KMS-11 (cell line): ENCODE measurements around the gene CFAP52.
"Not testable (repeated sequence)": the region's sequence is repeated elsewhere in the genome, so short reads cannot be mapped to it uniquely, and the experiment has no call there.

Experiments used
- H2AFZ ChIP-seq: fragments of 200-600 bp; sonication (generic); 2 replicates; pipeline ENCODE4 v1.6.1; 2016; ENCODE audit warnings: antibody characterized with exemption, mixed run types, low read depth
- H3K27ac ChIP-seq: fragments of 200-600 bp; sonication (generic); 2 replicates; pipeline ENCODE4 v1.6.1; 2016; ENCODE audit warnings: mild to moderate bottlenecking, mixed run types
- H3K27me3 ChIP-seq: fragments of 200-600 bp; sonication (generic); 2 replicates; pipeline ENCODE4 v1.6.1; 2017; ENCODE audit warnings: mild to moderate bottlenecking, low read depth, mixed run types, moderate library complexity; ENCODE audit not compliant: insufficient read depth
- H3K36me3 ChIP-seq: fragments of 200-600 bp; sonication (generic); 2 replicates; pipeline ENCODE4 v1.6.1; 2017; ENCODE audit warnings: mild to moderate bottlenecking, mixed run types; ENCODE audit not compliant: insufficient read depth
- H3K4me1 ChIP-seq: fragments of 200-600 bp; sonication (generic); 2 replicates; pipeline ENCODE4 v1.6.1; 2016; ENCODE audit warnings: mild to moderate bottlenecking, low read depth, mixed run types; ENCODE audit not compliant: poor library complexity, severe bottlenecking
- H3K4me2 ChIP-seq: fragments of 200-600 bp; sonication (generic); 2 replicates; pipeline ENCODE4 v1.7.0; 2016; ENCODE audit warnings: mild to moderate bottlenecking, mixed run types
- H3K4me3 ChIP-seq: fragments of 200-600 bp; sonication (generic); IDR thresholded peaks from 2 replicates; pipeline ENCODE4 v1.6.1; 2017; ENCODE audit warnings: low read depth, low read length, mixed read lengths; ENCODE audit not compliant: insufficient read depth
- H3K79me2 ChIP-seq: fragments of 200-600 bp; sonication (generic); 2 replicates; pipeline ENCODE4 v1.6.1; 2016; ENCODE audit warnings: low read depth, mixed run types; ENCODE audit not compliant: insufficient read depth
- H3K9ac ChIP-seq: fragments of 200-600 bp; sonication (generic); 2 replicates; pipeline ENCODE4 v1.6.1; 2016; ENCODE audit warnings: mild to moderate bottlenecking, mixed run types
- H4K20me1 ChIP-seq: fragments of 200-600 bp; sonication (generic); 2 replicates; pipeline ENCODE4 v1.6.1; 2016; ENCODE audit warnings: mild to moderate bottlenecking, mixed run types; ENCODE audit not compliant: insufficient read depth
- CTCF ChIP-seq: fragments of 200-600 bp; sonication (generic); conservative IDR thresholded peaks from 2 replicates; pipeline ENCODE4 v1.6.1; 2017; ENCODE audit warnings: low read depth, mild to moderate bottlenecking, antibody characterized with exemption, low read length, moderate library complexity, mixed read lengths

Gene CFAP52

GRCh38 chr17:9648521-9649110 is 72.2 kb downstream of the CFAP52 start:
- no peaks in the 10 kb centered on the region for H3K27me3 ChIP-seq
- no peaks in the 10 kb centered on the region for H3K79me2 ChIP-seq
- H3K36me3 ChIP-seq, result no peaks in the 10 kb centered on the region
- no peaks in the 10 kb centered on the region for H3K4me1 ChIP-seq
- no peak overlapping the region for H3K27ac ChIP-seq
- TF ChIP-seq CTCF, result no peak
- H2AFZ ChIP-seq, result no peak overlapping the region
- H3K9ac ChIP-seq, result no peak overlapping the region
- H4K20me1 ChIP-seq, result no peaks in the 10 kb centered on the region
- H3K4me3 ChIP-seq, result no peak overlapping the region
- no peak overlapping the region for H3K4me2 ChIP-seq

- H4K20me1 ChIP-seq, result no peaks in the 10 kb centered on the region
- H3K9ac ChIP-seq, result no peak overlapping the region
- H3K27me3 ChIP-seq, result no peaks in the 10 kb centered on the region
- TF ChIP-seq CTCF, result no peak
- H3K36me3 ChIP-seq, result no peaks in the 10 kb centered on the region
- no peaks in the 10 kb centered on the region for H3K79me2 ChIP-seq
- no peak overlapping the region for H3K4me3 ChIP-seq
- H3K27ac ChIP-seq, result no peak overlapping the region
- no peak overlapping the region for H3K4me2 ChIP-seq
- no peak overlapping the region for H2AFZ ChIP-seq
- H3K4me1 ChIP-seq, result no peaks in the 10 kb centered on the region
These were observed 82.3 kb downstream of the CFAP52 start for GRCh38 chr17:9658593-9659211.

GRCh38 chr17:9661027-9661426 is 84.6 kb downstream of the CFAP52 start:
- no peak overlapping the region for H3K4me3 ChIP-seq
- no peak overlapping the region for H2AFZ ChIP-seq
- no peaks in the 10 kb centered on the region for H3K79me2 ChIP-seq
- no peak overlapping the region for H3K4me2 ChIP-seq
- no peak overlapping the region for H3K27ac ChIP-seq
- H3K9ac ChIP-seq, result no peak overlapping the region
- H3K36me3 ChIP-seq, result no peaks in the 10 kb centered on the region
- no peaks in the 10 kb centered on the region for H4K20me1 ChIP-seq
- no peaks in the 10 kb centered on the region for H3K27me3 ChIP-seq
- no peaks in the 10 kb centered on the region for H3K4me1 ChIP-seq
- no peak for TF ChIP-seq CTCF

- H3K79me2 ChIP-seq, H3K27me3 ChIP-seq, H3K9ac ChIP-seq, H3K27ac ChIP-seq, H2AFZ ChIP-seq, H4K20me1 ChIP-seq, H3K4me3 ChIP-seq, H3K4me2 ChIP-seq, H3K4me1 ChIP-seq, H3K36me3 ChIP-seq: not testable (repeated sequence)
These were observed 87.1 kb downstream of the CFAP52 start for GRCh38 chr17:9663511-9663910.

- H3K9ac ChIP-seq, result no peak overlapping the region
- H3K79me2 ChIP-seq, result no peaks in the 10 kb centered on the region
- H4K20me1 ChIP-seq, result no peaks in the 10 kb centered on the region
- no peaks in the 10 kb centered on the region for H3K27me3 ChIP-seq
- TF ChIP-seq CTCF, result no peak
- no peak overlapping the region for H2AFZ ChIP-seq
- H3K4me2 ChIP-seq, result no peak overlapping the region
- no peaks in the 10 kb centered on the region for H3K4me1 ChIP-seq
- H3K4me3 ChIP-seq, result no peak overlapping the region
- H3K27ac ChIP-seq, result no peak overlapping the region
- no peaks in the 10 kb centered on the region for H3K36me3 ChIP-seq
These were observed 90.1 kb downstream of the CFAP52 start for GRCh38 chr17:9666461-9667050.
